ENCODE data around the gene PCDHGB5. TPM values are rescaled to one million over a fixed set of nuclear protein-coding genes. Genes with fewer than 3 reads are reported as not detected.
"Not testable (repeated sequence)": the region's sequence is repeated elsewhere in the genome, so short reads cannot be mapped to it uniquely, and the experiment has no call there.

Gene PCDHGB5
- polyA plus RNA-seq, 1 experiment: 12.5 TPM

DNA sequence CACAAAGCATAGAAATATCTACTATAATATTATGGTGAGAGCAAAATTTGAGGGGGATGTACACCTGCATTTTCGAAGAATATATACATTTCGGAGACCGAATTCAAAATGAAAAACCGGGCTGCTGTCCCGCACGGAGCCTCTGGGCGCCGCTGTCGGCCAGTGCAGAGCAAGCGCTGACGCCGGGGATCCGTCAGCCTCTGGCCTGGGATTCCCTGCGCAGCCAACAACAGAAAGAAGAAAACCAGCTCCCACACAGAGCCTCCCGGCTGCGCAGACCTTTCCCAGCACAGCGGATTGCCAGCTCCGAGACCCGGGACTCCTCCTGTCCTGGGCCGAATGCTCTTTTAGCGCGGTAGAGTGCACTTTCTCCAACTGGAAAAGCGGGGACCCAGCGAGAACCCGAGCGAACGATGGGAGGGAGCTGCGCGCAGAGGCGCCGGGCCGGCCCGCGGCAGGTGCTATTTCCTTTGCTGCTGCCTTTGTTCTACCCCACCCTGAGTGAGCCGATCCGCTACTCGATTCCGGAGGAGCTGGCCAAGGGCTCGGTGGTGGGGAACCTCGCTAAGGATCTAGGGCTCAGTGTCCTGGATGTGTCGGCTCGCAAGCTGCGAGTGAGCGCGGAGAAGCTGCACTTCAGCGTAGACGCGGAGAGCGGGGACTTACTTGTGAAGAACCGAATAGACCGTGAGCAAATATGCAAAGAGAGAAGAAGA, 10.2 kb downstream of the PCDHGB5 start, which contains the start of gene PCDHGB6:
TSS of gene PCDHGB6 (plus strand) at position 232 of the 716 bp plus-strand sequence. CDS start at position 414, 182 bp downstream.
- DNase-seq (ENCODE audit: low read depth, low spot score); H3K27me3 ChIP-seq (ENCODE audit: control insufficient read depth, insufficient read depth, low read length); H3K27ac ChIP-seq (ENCODE audit: low read depth, low read length); POLR2A ChIA-PET: not testable (repeated sequence)
- TF ChIP-seq, protein P1, sequence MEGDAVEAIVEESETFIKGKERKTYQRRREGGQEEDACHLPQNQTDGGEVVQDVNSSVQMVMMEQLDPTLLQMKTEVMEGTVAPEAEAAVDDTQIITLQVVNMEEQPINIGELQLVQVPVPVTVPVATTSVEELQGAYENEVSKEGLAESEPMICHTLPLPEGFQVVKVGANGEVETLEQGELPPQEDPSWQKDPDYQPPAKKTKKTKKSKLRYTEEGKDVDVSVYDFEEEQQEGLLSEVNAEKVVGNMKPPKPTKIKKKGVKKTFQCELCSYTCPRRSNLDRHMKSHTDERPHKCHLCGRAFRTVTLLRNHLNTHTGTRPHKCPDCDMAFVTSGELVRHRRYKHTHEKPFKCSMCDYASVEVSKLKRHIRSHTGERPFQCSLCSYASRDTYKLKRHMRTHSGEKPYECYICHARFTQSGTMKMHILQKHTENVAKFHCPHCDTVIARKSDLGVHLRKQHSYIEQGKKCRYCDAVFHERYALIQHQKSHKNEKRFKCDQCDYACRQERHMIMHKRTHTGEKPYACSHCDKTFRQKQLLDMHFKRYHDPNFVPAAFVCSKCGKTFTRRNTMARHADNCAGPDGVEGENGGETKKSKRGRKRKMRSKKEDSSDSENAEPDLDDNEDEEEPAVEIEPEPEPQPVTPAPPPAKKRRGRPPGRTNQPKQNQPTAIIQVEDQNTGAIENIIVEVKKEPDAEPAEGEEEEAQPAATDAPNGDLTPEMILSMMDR (IDR thresholded peaks at IDR 0.05; ENCODE audit: low read depth, low read length): peak; percentile 51
- peak within 1 kb of the TSS; percentile 35 for H3K4me3 ChIP-seq (ENCODE audit: low read depth, low read length)
- H3K9me3 ChIP-seq (ENCODE audit: control insufficient read depth, insufficient read depth, low read length): peaks cover 63% of the 10 kb centered on the region
- CTCF ChIA-PET: interaction anchor here (0.9 to 4.7 kb wide), 7 partner anchors 9 to 159 kb away, joined by 3 to 54 read pairs (median 4); partner anchors contain the start of genes PCDHGB3 and PCDHGB7

DNA sequence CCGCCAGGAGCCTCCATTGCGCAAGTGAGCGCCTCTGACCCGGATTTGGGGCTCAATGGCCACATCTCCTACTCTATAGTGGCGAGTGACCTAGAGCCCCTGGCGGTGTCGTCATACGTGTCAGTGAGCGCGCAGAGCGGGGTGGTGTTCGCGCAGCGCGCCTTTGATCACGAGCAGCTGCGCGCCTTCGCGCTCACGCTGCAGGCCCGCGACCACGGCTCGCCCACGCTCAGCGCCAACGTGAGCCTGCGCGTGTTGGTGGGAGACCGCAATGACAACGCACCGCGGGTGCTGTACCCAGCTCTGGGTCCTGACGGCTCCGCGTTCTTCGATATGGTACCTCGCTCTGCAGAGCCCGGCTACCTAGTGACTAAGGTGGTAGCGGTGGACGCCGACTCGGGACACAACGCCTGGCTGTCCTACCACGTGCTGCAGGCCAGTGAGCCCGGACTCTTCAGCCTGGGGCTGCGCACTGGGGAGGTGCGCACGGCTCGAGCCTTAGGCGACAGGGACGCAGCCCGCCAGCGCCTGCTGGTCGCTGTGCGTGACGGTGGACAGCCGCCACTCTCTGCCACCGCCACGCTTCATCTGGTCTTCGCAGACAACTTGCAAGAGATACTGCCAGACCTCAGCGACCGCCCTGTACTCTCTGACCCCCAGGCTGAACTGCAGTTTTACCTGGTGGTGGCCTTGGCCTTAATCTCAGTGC, 12.0 kb downstream of the PCDHGB5 start:
- DNase-seq (ENCODE audit: low read depth, low spot score): no peak
- H3K27me3 ChIP-seq (ENCODE audit: control insufficient read depth, insufficient read depth, low read length): no peaks in the 10 kb centered on the region
- H3K4me3 ChIP-seq (ENCODE audit: low read depth, low read length): no peak overlapping the region
- POLR2A ChIA-PET: no interaction called here
- CTCF ChIA-PET: interaction anchor here (0.7 to 5.0 kb wide), 2 partner anchors 11 to 149 kb away, joined by 5 to 178 read pairs; partner anchors contain the start of gene PCDHGA11
- TF ChIP-seq, protein P1 (IDR thresholded peaks at IDR 0.05; ENCODE audit: low read depth, low read length): no peak
- no peak overlapping the region for H3K27ac ChIP-seq (ENCODE audit: low read depth, low read length)
- peaks cover 63% of the 10 kb centered on the region for H3K9me3 ChIP-seq (ENCODE audit: control insufficient read depth, insufficient read depth, low read length)

DNA sequence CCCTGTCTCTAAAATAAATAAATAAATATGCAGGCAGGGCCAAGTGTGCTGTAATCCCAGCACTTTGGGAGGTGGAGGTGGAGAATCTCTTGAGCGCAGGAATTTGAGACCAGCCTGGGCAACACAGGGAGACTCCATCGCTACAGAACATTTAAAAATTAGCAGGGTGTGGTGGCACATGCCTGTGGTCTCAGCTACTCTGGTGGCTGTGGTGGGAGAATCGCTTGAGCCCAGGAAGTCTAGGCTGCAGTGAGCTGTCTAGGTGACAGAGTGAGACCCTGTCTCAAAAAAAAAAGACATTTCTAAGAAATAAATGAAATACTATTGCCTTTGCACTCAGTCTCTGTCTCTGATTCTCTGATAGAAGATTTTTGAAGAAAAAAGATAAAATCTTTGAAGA, 13.8 kb downstream of the PCDHGB5 start:
- Histone ChIP-seq H3K4me3 (ENCODE audit: low read depth, low read length) (no peak overlapping the region), H3K27me3 (ENCODE audit: control insufficient read depth, insufficient read depth, low read length) (no peaks in the 10 kb centered on the region), H3K27ac (ENCODE audit: low read depth, low read length) (no peak overlapping the region), H3K9me3 (ENCODE audit: control insufficient read depth, insufficient read depth, low read length) (peaks cover 58% of the 10 kb centered on the region)
- CTCF ChIA-PET: interaction anchor here (0.6 to 5.0 kb wide), 5 partner anchors 22 to 152 kb away, joined by 4 to 178 read pairs (median 9); partner anchors contain the start of genes PCDHGA1 and PCDHGB3
- POLR2A ChIA-PET: interaction anchor here (0.7 kb wide), 1 partner anchor 698 kb away, joined by 3 read pairs; no protein-coding TSS in a partner anchor
- TF ChIP-seq, protein P1 (IDR thresholded peaks at IDR 0.05; ENCODE audit: low read depth, low read length): no peak
- no peak for DNase-seq (ENCODE audit: low read depth, low spot score)

DNA sequence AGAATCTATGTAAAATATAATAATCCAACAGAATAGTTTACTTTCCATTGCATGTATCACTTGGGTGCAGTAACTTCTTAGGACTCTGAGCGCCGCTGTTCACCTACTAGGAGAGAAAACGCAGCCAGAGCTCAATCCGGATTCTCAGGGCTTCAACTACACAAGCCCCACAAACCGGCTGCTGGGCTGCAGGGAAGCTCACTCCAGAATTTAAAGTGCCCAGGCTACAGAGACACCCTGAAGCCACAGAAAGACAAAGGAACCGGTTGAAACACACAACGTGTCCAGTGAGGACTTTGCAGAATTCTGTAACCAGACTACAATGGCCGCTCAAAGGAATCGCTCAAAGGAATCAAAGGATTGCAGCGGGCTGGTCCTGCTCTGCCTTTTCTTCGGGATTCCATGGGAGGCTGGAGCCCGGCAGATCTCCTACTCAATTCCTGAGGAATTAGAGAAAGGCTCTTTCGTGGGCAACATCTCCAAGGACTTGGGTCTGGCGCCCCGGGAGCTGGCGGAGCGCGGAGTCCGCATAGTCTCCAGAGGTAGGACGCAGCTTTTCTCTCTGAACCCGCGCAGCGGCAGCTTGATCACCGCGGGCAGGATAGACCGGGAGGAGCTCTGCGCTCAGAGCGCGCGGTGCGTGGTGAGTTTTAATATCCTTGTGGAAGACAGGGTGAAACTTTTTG, 15.2 kb downstream of the PCDHGB5 start, which contains the start of gene PCDHGA10:
TSS of gene PCDHGA10 (plus strand) at position 134 of the 686 bp plus-strand sequence. CDS start at position 323, 189 bp downstream.
- H3K27ac ChIP-seq (ENCODE audit: low read depth, low read length): peak within 1 kb of the TSS; percentile 52
- DNase-seq (ENCODE audit: low read depth, low spot score): no peak
- H3K9me3 ChIP-seq (ENCODE audit: control insufficient read depth, insufficient read depth, low read length): peaks cover 62% of the 10 kb centered on the region
- ChIA-PET POLR2A (interaction anchor here (0.9 to 1.8 kb wide), 3 partner anchors 112 to 151 kb away, joined by 3 to 5 read pairs (median 4); no protein-coding TSS in a partner anchor), CTCF (interaction anchor here (0.7 to 5.0 kb wide), 33 partner anchors 8 to 178 kb away, joined by 3 to 178 read pairs (median 4); partner anchors contain the start of genes PCDHGA1, PCDHGA11, PCDHGA12 and PCDHGA4)
- no peaks in the 10 kb centered on the region for H3K27me3 ChIP-seq (ENCODE audit: control insufficient read depth, insufficient read depth, low read length)
- TF ChIP-seq, protein P1 (IDR thresholded peaks at IDR 0.05; ENCODE audit: low read depth, low read length): peak; percentile 77
- H3K4me3 ChIP-seq (ENCODE audit: low read depth, low read length): peak within 1 kb of the TSS; percentile 58
